HCT116 (cell line): Measurements from ENCODE around the gene NUP153. TPM values are rescaled to one million over a fixed set of nuclear protein-coding genes. Genes with fewer than 3 reads are reported as not detected.

ENCODE experiments used
- ATAC-seq: fragments of 200-7000 bp; cut with Tn5 transposase; 2 replicates; pipeline ENCODE4 v1.9.1; 2020; ENCODE audit warnings: mild to moderate bottlenecking, moderate library complexity
- BruUV-seq: library from RNA; stranded (reverse); fragments of 400-500 nt; replicated peaks from 2 replicates; lab custom pipeline; 2021; lab: Mats Ljungman, UMichigan
- CTCF ChIA-PET: fragments of 300-600 bp; sonication (Branson Sonifier 250); formaldehyde crosslinking; loops from one replicate; lab custom pipeline; 2021; ENCODE audit warnings: antibody characterized with exemption; lab: Charles Lee
- POLR2A ChIA-PET: fragments of 300-600, 350-600 bp; sonication (Branson Sonifier 250); formaldehyde crosslinking; loops from one replicate; lab custom pipeline; 2021; ENCODE audit warnings: antibody characterized with exemption; lab: Charles Lee
- RAD21 ChIA-PET, 2 experiments: fragments of 300-600 bp; sonication (Branson Sonifier 250); formaldehyde crosslinking; loops; one replicate each; lab custom pipeline; 2023; ENCODE audit warnings: low total read pairs in 2 of 2; ENCODE audit not compliant: uncharacterized antibody in 2 of 2, unreplicated experiment in 2 of 2, low non-redundant PET in 1 of 2; lab: Charles Lee
- DNase-seq: peaks from one replicate; pipeline ENCODE4 v3.0.0-alpha.2; 2010; ENCODE audit warnings: low read depth, low spot score
- H2AFZ ChIP-seq: fragments of 200-600 bp; shearing (Covaris generic), sonication (generic); 2 replicates; pipeline ENCODE4 v1.6.1; 2017; ENCODE audit warnings: low read depth, mixed run types, mixed read lengths, antibody characterized with exemption, low read length; ENCODE audit not compliant: poor library complexity, severe bottlenecking
- H3K27ac ChIP-seq: 2 replicates; pipeline ENCODE4 v1.5.1; 2012; ENCODE audit warnings: low read depth, low read length
- H3K27me3 ChIP-seq: fragments of 200-600 bp; sonication (generic); 2 replicates; pipeline ENCODE4 v1.6.1; 2016; ENCODE audit warnings: mixed run types, low read length, mixed read lengths; ENCODE audit not compliant: insufficient read depth
- H3K36me3 ChIP-seq, 2 experiments: fragments of 200-500 bp in 1 of 2; fragments of 200-600 bp in 1 of 2; sonication (Bioruptor generic) in 1 of 2; sonication (generic) in 1 of 2; 2 replicates each; pipeline versions ENCODE4 v1.5.1 to v1.6.1; 2014 to 2016; ENCODE audit warnings: low read length in 2 of 2, inconsistent platforms in 1 of 2, mixed read lengths in 1 of 2, mixed run types in 1 of 2; ENCODE audit not compliant: insufficient read depth in 2 of 2, control insufficient read depth in 1 of 2
- H3K4me1 ChIP-seq, 2 experiments: fragments of 200-600 bp in 1 of 2; sonication (generic) in 1 of 2; 2 replicates each; pipeline versions ENCODE4 v1.5.1 to v1.6.1; 2012 to 2017; ENCODE audit warnings: low read length in 2 of 2, inconsistent platforms in 1 of 2, mild to moderate bottlenecking in 1 of 2, mixed read lengths in 1 of 2, mixed run types in 1 of 2, moderate library complexity in 1 of 2; ENCODE audit not compliant: insufficient read depth in 2 of 2, control insufficient read depth in 1 of 2
- H3K4me2 ChIP-seq: fragments of 200-600 bp; sonication (generic); 2 replicates; pipeline ENCODE4 v1.6.1; 2017; ENCODE audit warnings: mixed run types, low read length, mixed read lengths
- H3K4me3 ChIP-seq, 2 experiments: fragments of 200-600 bp in 1 of 2; sonication (generic) in 1 of 2; replicated peaks in 1 of 2; 2 replicates each; pipeline ENCODE4 v1.5.1; 2011 to 2016; ENCODE audit warnings: low read length in 2 of 2, control low read depth in 1 of 2, low read depth in 1 of 2, mild to moderate bottlenecking in 1 of 2, mixed read lengths in 1 of 2, mixed run types in 1 of 2
- H3K79me2 ChIP-seq: fragments of 200-600 bp; sonication (generic); 2 replicates; pipeline ENCODE4 v1.6.1; 2017; ENCODE audit warnings: mild to moderate bottlenecking, mixed run types, low read length, moderate library complexity, mixed read lengths; ENCODE audit not compliant: insufficient read depth
- H3K9ac ChIP-seq: fragments of 200-600 bp; sonication (generic); 2 replicates; pipeline ENCODE4 v1.6.1; 2016; ENCODE audit warnings: low read length, mixed read lengths
- H3K9me2 ChIP-seq: fragments of 200-600 bp; sonication (generic), shearing (Covaris generic); 2 replicates; pipeline ENCODE4 v1.6.1; 2017; ENCODE audit warnings: mixed run types, mild to moderate bottlenecking, moderate library complexity; ENCODE audit not compliant: insufficient read depth
- H3K9me3 ChIP-seq, 2 experiments: fragments of 200-500 bp in 1 of 2; fragments of 200-600 bp in 1 of 2; sonication (Bioruptor generic) in 1 of 2; sonication (generic) in 1 of 2; 2 replicates each; pipeline ENCODE4 v1.6.1; 2014 to 2017; ENCODE audit warnings: low read length in 2 of 2, mixed read lengths in 2 of 2, inconsistent platforms in 1 of 2, low read depth in 1 of 2, mild to moderate bottlenecking in 1 of 2, mixed run types in 1 of 2, moderate library complexity in 1 of 2; ENCODE audit not compliant: control insufficient read depth in 1 of 2, insufficient read depth in 1 of 2
- H4K20me1 ChIP-seq: fragments of 200-600 bp; sonication (generic), shearing (Covaris generic); 2 replicates; pipeline ENCODE4 v1.6.1; 2017; ENCODE audit warnings: mixed run types, mild to moderate bottlenecking, moderate library complexity; ENCODE audit not compliant: insufficient read depth
- EGR1 ChIP-seq: IDR thresholded peaks from 2 replicates; pipeline ENCODE4 v1.6.1; 2012; ENCODE audit warnings: low read depth
- ELF1 ChIP-seq: IDR thresholded peaks from 2 replicates; pipeline ENCODE4 v1.6.1; 2012; ENCODE audit warnings: low read depth, borderline replicate concordance
- EZH2 ChIP-seq: fragments of 200-600 bp; sonication (generic); IDR thresholded peaks from 2 replicates; pipeline ENCODE4 v1.6.1; 2017; ENCODE audit warnings: antibody characterized with exemption, mixed run types
- EZH2phosphoT487 ChIP-seq: fragments of 200-600 bp; IDR thresholded peaks from 2 replicates; pipeline ENCODE4 v1.6.1; 2018; ENCODE audit warnings: antibody characterized with exemption, borderline replicate concordance
- POLR2AphosphoS5 ChIP-seq: IDR thresholded peaks from 2 replicates; pipeline ENCODE4 v1.6.1; 2011; ENCODE audit warnings: mild to moderate bottlenecking, low read depth, low read length, moderate library complexity
- SIN3A ChIP-seq: IDR thresholded peaks from 2 replicates; pipeline ENCODE4 v1.6.1; 2012; ENCODE audit warnings: low read depth
- TCF7L2 ChIP-seq: IDR thresholded peaks from 2 replicates; pipeline ENCODE4 v1.7.0; 2011; ENCODE audit warnings: borderline replicate concordance, inconsistent platforms; ENCODE audit not compliant: insufficient read depth, insufficient read length; ENCODE audit errors: extremely low read depth
- YY1 ChIP-seq: IDR thresholded peaks from 2 replicates; pipeline ENCODE4 v1.6.1; 2011; ENCODE audit warnings: low read length, low read depth, moderate library complexity, mild to moderate bottlenecking; ENCODE audit not compliant: insufficient replicate concordance; ENCODE audit errors: extremely low read depth
- intact Hi-C: fragments of 100-400 bp; cut with micrococcal nuclease; formaldehyde crosslinking; loops from 2 replicates; pipeline ENCODE4 v1.10.0; 2022
- total RNA-seq: library from RNA; stranded (reverse); gene quantifications from one replicate; pipeline ENCODE4 v1.2.1, GENCODE V29; 2021; ENCODE audit not compliant: unreplicated experiment
- TF ChIP-seq, protein P1 (sequence below): IDR thresholded peaks from 2 replicates; pipeline ENCODE4 v1.6.1; 2012; ENCODE audit warnings: low read depth
- TF ChIP-seq, protein P2 (sequence below): IDR thresholded peaks from 2 replicates; pipeline ENCODE4 v1.6.1; 2012

NUP153 gene
- total RNA-seq, 1 experiment from 2014 or later, result 51.6 TPM

DNA sequence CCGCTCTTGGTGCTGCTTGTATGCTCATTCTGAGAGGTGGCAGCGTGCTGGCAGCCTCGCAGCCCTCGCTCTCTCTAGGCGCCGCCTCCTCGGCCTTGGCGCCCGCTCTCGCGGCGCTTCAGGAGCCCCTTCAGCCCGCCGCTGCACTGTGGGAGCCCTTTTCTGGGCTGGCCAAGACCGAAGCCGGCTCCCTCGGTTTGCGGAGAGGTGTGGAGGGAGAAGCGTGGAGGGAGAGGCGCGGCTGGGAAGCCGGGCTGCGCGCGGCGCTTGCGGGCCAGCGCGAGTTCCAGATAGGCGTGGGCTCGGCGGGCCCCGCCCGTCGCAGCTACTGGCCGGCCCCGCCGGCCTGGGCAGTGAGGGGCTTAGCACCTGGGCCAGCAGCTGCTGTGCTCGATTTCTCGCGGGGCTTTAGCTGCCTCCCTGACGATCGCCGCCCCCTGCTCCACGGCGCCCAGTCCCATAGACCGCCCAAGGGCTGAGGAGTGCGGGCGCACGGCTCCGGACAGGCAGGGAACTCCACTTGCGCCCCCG lies 126.1 kb downstream of the NUP153 start:
- no peaks in the 10 kb centered on the region for H3K27me3 ChIP-seq
- ATAC-seq (no peak), DNase-seq (no peak)
- no peak overlapping the region for H3K4me2 ChIP-seq
- H3K27ac ChIP-seq, result no peak overlapping the region
- H3K9me3 ChIP-seq, result peaks cover 4 to 5% of the 10 kb centered on the region in 2 experiments; a peak in 2 of 4 replicates
- RAD21 ChIA-PET, result no interaction called here
- no peak overlapping the region for H3K4me3 ChIP-seq
- intact Hi-C loops, result loop anchor here (5.0 to 10.0 kb wide), 2 partner anchors 306 to 922 kb away; no protein-coding TSS in a partner anchor
- BruUV-seq, result no TSS peak
- no peaks in the 10 kb centered on the region for H3K79me2 ChIP-seq
- CTCF ChIA-PET, result no interaction called here
- no peak overlapping the region for H2AFZ ChIP-seq
- TF ChIP-seq ELF1 (no peak), EZH2 (no peak), POLR2AphosphoS5 (no peak), TCF7L2 (no peak), SIN3A (no peak), EGR1 (no peak), YY1 (no peak), EZH2phosphoT487 (no peak)
- TF ChIP-seq, protein P1, sequence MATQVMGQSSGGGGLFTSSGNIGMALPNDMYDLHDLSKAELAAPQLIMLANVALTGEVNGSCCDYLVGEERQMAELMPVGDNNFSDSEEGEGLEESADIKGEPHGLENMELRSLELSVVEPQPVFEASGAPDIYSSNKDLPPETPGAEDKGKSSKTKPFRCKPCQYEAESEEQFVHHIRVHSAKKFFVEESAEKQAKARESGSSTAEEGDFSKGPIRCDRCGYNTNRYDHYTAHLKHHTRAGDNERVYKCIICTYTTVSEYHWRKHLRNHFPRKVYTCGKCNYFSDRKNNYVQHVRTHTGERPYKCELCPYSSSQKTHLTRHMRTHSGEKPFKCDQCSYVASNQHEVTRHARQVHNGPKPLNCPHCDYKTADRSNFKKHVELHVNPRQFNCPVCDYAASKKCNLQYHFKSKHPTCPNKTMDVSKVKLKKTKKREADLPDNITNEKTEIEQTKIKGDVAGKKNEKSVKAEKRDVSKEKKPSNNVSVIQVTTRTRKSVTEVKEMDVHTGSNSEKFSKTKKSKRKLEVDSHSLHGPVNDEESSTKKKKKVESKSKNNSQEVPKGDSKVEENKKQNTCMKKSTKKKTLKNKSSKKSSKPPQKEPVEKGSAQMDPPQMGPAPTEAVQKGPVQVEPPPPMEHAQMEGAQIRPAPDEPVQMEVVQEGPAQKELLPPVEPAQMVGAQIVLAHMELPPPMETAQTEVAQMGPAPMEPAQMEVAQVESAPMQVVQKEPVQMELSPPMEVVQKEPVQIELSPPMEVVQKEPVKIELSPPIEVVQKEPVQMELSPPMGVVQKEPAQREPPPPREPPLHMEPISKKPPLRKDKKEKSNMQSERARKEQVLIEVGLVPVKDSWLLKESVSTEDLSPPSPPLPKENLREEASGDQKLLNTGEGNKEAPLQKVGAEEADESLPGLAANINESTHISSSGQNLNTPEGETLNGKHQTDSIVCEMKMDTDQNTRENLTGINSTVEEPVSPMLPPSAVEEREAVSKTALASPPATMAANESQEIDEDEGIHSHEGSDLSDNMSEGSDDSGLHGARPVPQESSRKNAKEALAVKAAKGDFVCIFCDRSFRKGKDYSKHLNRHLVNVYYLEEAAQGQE, result no peak
- TF ChIP-seq, protein P2, sequence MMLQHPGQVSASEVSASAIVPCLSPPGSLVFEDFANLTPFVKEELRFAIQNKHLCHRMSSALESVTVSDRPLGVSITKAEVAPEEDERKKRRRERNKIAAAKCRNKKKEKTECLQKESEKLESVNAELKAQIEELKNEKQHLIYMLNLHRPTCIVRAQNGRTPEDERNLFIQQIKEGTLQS, result no peak
- H3K36me3 ChIP-seq, result no peaks in the 10 kb centered on the region
- POLR2A ChIA-PET, result no interaction called here
- H3K4me1 ChIP-seq, result peaks cover 0 to under 1% of the 10 kb centered on the region in 2 experiments; a peak in 2 of 4 replicates
- no peaks in the 10 kb centered on the region for H3K9me2 ChIP-seq
- H4K20me1 ChIP-seq, result no peaks in the 10 kb centered on the region
- H3K9ac ChIP-seq, result no peak overlapping the region
